NOMO-1 treated with DMSO at 0.1 percent for 48 hours (cell line): ENCODE data around the gene RADIL.
"Not testable (repeated sequence)": the region's sequence is repeated elsewhere in the genome, so short reads cannot be mapped to it uniquely, and the experiment has no call there.

Experiments used
- DNase-seq: peaks from one replicate; lab custom pipeline; 2025; ENCODE audit not compliant: unreplicated experiment; lab: John Stamatoyannopoulos, UW

RADIL gene

GRCh38 chr7:4815609-4816418 lies 67.7 kb downstream of the RADIL start:
- no peak for DNase-seq

- DNase-seq: no peak
Measured at GRCh38 chr7:4815121-4815520, 68.4 kb downstream of the RADIL start.

GRCh38 chr7:4814433-4814832 lies 69.1 kb downstream of the RADIL start:
- no peak for DNase-seq

- DNase-seq: no peak
Measured at GRCh38 chr7:4809666-4810065, 73.8 kb downstream of the RADIL start.

GRCh38 chr7:4809091-4809591 lies 74.4 kb downstream of the RADIL start:
- no peak for DNase-seq

GRCh38 chr7:4808565-4808964 lies 75.0 kb downstream of the RADIL start:
- DNase-seq: no peak

- no peak for DNase-seq
Measured at GRCh38 chr7:4808026-4808425, 75.5 kb downstream of the RADIL start.

GRCh38 chr7:4807598-4808016 lies 75.9 kb downstream of the RADIL start:
- no peak for DNase-seq

GRCh38 chr7:4806983-4807597 lies 76.4 kb downstream of the RADIL start:
- no peak for DNase-seq

GRCh38 chr7:4805984-4806300 lies 77.6 kb downstream of the RADIL start:
- no peak for DNase-seq

- no peak for DNase-seq
Measured at GRCh38 chr7:4805110-4805983, 78.2 kb downstream of the RADIL start.

GRCh38 chr7:4803397-4804241 lies 79.9 kb downstream of the RADIL start:
- no peak for DNase-seq

- not testable (repeated sequence) for DNase-seq
Measured at GRCh38 chr7:4802577-4802976, 80.9 kb downstream of the RADIL start.

- no peak for DNase-seq
Measured at GRCh38 chr7:4801839-4802231, 81.7 kb downstream of the RADIL start.

- no peak for DNase-seq
Measured at GRCh38 chr7:4800926-4801838, 82.3 kb downstream of the RADIL start.

GRCh38 chr7:4800487-4800886 lies 83.0 kb downstream of the RADIL start:
- no peak for DNase-seq

- DNase-seq: peak; percentile 3
Measured at GRCh38 chr7:4799508-4800268, 83.8 kb downstream of the RADIL start.

- DNase-seq: no peak
Measured at GRCh38 chr7:4798706-4799235, 84.7 kb downstream of the RADIL start.
